Stomach (tissue), 4 donors: ENCODE results near the gene CD109.

Experiments
- EP300 ChIP-seq: sonication (generic); formaldehyde crosslinking; IDR thresholded peaks from one replicate; pipeline ENCODE4 v1.6.1; 2017; ENCODE audit warnings: antibody characterized with exemption
- POLR2A ChIP-seq, 4 donors: fragments of 450-650 bp; IDR thresholded peaks; one replicate each; pipeline ENCODE4 v1.6.1; 2016; ENCODE audit warnings: antibody characterized with exemption in 4 of 4, control low read depth in 2 of 4, mild to moderate bottlenecking in 1 of 4, moderate library complexity in 1 of 4
- POLR2AphosphoS5 ChIP-seq, 3 donors: sonication (generic); formaldehyde crosslinking; IDR thresholded peaks; one replicate each; pipeline ENCODE4 v1.6.1; 2016; ENCODE audit warnings: antibody characterized with exemption in 3 of 3
- TF ChIP-seq, protein P1 (sequence below), 7 experiments: fragments of 450-650 bp in 4 of 7; fragments of 200-600 bp in 3 of 7; sonication (generic) in 3 of 7; IDR thresholded peaks; one replicate each; pipeline ENCODE4 v1.5.1; 2016 to 2019; ENCODE audit warnings: antibody characterized with exemption in 7 of 7, control low read depth in 2 of 7, mild to moderate bottlenecking in 1 of 7

DNA sequence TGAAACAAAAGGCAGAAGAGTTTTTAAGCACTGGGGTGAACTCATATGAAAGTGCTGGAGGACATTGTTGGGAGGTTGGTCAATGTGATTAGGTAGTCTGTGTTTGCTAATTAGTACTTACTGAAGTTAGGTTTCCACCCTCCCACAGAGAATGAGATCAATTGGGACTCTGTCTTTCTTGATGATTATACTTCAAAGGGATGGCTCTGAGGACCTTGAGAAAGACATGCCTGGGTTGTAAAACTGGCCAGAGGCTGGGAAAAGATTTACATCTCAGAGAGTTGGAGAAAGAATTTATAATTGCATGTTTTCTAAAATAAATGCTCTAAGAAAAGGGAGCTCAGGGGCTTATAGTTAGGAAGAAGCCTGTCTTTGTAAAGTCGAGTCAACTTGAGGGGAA, 74.0 kb downstream of the CD109 start:
- TF ChIP-seq, protein P1, sequence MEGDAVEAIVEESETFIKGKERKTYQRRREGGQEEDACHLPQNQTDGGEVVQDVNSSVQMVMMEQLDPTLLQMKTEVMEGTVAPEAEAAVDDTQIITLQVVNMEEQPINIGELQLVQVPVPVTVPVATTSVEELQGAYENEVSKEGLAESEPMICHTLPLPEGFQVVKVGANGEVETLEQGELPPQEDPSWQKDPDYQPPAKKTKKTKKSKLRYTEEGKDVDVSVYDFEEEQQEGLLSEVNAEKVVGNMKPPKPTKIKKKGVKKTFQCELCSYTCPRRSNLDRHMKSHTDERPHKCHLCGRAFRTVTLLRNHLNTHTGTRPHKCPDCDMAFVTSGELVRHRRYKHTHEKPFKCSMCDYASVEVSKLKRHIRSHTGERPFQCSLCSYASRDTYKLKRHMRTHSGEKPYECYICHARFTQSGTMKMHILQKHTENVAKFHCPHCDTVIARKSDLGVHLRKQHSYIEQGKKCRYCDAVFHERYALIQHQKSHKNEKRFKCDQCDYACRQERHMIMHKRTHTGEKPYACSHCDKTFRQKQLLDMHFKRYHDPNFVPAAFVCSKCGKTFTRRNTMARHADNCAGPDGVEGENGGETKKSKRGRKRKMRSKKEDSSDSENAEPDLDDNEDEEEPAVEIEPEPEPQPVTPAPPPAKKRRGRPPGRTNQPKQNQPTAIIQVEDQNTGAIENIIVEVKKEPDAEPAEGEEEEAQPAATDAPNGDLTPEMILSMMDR (IDR thresholded peaks at IDR 0.05): no peak
- no peak for TF ChIP-seq POLR2A (IDR thresholded peaks at IDR 0.05)
- TF ChIP-seq POLR2AphosphoS5 (IDR thresholded peaks at IDR 0.05): no peak
- TF ChIP-seq EP300: no peak
